Inflammatory macrophage (primary cell): ENCODE results near the gene RTN4IP1.
"Not testable (repeated sequence)": the region's sequence is repeated elsewhere in the genome, so short reads cannot be mapped to it uniquely, and the experiment has no call there.

Experiments
- DNase-seq, 2 donors: peaks; one replicate each; pipeline ENCODE4 v3.0.0-alpha.2; 2020 to 2022

Gene RTN4IP1

GRCh38 chr6:106579281-106579680, 50.0 kb downstream of the RTN4IP1 start:
- no peak for DNase-seq

- DNase-seq: peak; percentile 46 to 86
Observed at GRCh38 chr6:106574741-106575458, 54.4 kb downstream of the RTN4IP1 start.

GRCh38 chr6:106572875-106573585, 56.3 kb downstream of the RTN4IP1 start:
- peak; percentile 70 to 78 for DNase-seq

- peak in 1 of 2 donors; percentile 48 for DNase-seq
Observed at GRCh38 chr6:106572436-106572835, 56.9 kb downstream of the RTN4IP1 start.

- DNase-seq: no peak
Observed at GRCh38 chr6:106569428-106569827, 59.9 kb downstream of the RTN4IP1 start.

- no peak for DNase-seq
Observed at GRCh38 chr6:106568530-106568929, 60.8 kb downstream of the RTN4IP1 start.

- no peak for DNase-seq
Observed at GRCh38 chr6:106564476-106564875, 64.8 kb downstream of the RTN4IP1 start.

- DNase-seq: no peak
Observed at GRCh38 chr6:106563614-106564013, 65.7 kb downstream of the RTN4IP1 start.

GRCh38 chr6:106561686-106562405, 67.5 kb downstream of the RTN4IP1 start:
- DNase-seq: peak; percentile 64 to 65

- peak; percentile 29 to 45 for DNase-seq
Observed at GRCh38 chr6:106560996-106561685, 68.2 kb downstream of the RTN4IP1 start.

- peak in 1 of 2 donors; percentile 44 for DNase-seq
Observed at GRCh38 chr6:106559659-106560058, 69.6 kb downstream of the RTN4IP1 start.

- DNase-seq: no peak
Observed at GRCh38 chr6:106558364-106558763, 70.9 kb downstream of the RTN4IP1 start.

GRCh38 chr6:106557837-106558236, 71.5 kb downstream of the RTN4IP1 start:
- DNase-seq: peak; percentile 71 to 82

- DNase-seq: peak in 1 of 2 donors; percentile 60
Observed at GRCh38 chr6:106556368-106556960, 72.8 kb downstream of the RTN4IP1 start.

GRCh38 chr6:106555767-106556166, 73.5 kb downstream of the RTN4IP1 start:
- no peak for DNase-seq

- no peak for DNase-seq
Observed at GRCh38 chr6:106553440-106553839, 75.9 kb downstream of the RTN4IP1 start.

- no peak for DNase-seq
Observed at GRCh38 chr6:106551155-106551554, 78.1 kb downstream of the RTN4IP1 start.

GRCh38 chr6:106549521-106549920, 79.8 kb downstream of the RTN4IP1 start:
- no peak for DNase-seq

- DNase-seq: not testable (repeated sequence)
Observed at GRCh38 chr6:106548926-106549455, 80.3 kb downstream of the RTN4IP1 start.

GRCh38 chr6:106547601-106548453, 81.5 kb downstream of the RTN4IP1 start:
- no peak for DNase-seq
